ENCODE data around the gene NADK. TPM values are rescaled to one million over a fixed set of nuclear protein-coding genes. Genes with fewer than 3 reads are reported as not detected.
"Not testable (repeated sequence)": the region's sequence is repeated elsewhere in the genome, so short reads cannot be mapped to it uniquely, and the experiment has no call there.

Gene NADK
- total and polyA plus RNA-seq, 2 of the 13 experiments (the other 11 are each of a cell fraction or from before 2014, with no cell fraction given): 56.6 to 60.1 TPM

DNA sequence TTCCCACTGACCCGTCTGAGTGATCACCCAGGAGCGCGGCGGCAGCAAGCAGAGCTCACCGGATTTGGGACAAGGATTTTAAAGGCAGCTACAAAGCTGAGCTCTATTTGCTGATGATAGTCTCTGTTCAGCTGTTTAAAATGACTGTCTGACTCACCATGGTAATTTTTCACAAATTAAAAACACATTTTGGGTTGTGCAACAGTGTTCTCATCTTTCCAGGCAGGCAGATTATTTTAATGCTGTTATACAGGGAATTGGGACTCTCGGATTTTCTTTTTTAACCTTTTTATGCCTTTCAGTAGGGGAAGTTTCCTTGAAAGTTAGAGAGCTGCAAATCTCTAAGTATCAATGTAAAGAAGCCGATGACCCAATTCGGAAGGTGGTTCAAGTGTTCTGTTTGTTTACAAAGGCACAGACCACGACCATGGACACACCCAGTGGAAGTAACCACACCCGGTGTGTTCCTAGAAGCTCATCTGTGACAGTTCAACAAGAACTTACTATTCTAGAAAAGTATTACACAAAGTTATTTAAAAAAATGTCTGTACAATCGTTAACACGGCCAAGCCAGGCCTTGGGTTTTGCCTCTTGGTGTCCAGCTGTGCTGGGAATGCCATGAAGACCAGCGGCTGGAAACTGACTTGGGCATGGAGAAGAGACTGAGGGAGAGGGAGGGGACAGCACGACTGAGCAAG, 49.8 kb downstream of the NADK start:
- H3K36me3 ChIP-seq (replicated peaks in 1 of 2; ENCODE audit: control insufficient read depth in 1 of 2, insufficient read depth in 2 of 2, low read length in 2 of 2); H3K9ac ChIP-seq (ENCODE audit: insufficient read depth, low read depth, low read length); H3K27ac ChIP-seq (ENCODE audit: extremely low read length, insufficient read depth, low read length); intact Hi-C loops (cut with micrococcal nuclease; ENCODE audit: unreplicated experiment); H3K4me3 ChIP-seq (replicated peaks in 1 of 3; ENCODE audit: insufficient read depth in 1 of 3, low read depth in 2 of 3, low read length in 3 of 3); POLR2A ChIA-PET; BruUV-seq (replicated peaks); H3K79me2 ChIP-seq (ENCODE audit: insufficient read depth, low read length); H2AFZ ChIP-seq (ENCODE audit: low read length); H3K4me2 ChIP-seq (ENCODE audit: low read depth, low read length); H3K27me3 ChIP-seq (ENCODE audit: control insufficient read depth in 1 of 2, insufficient read depth in 2 of 2, low read length in 2 of 2); ATAC-seq; DNase-seq (ENCODE audit: low spot score); H3K9me3 ChIP-seq (ENCODE audit: low read length); H3K4me1 ChIP-seq (ENCODE audit: insufficient read depth, low read length); H4K20me1 ChIP-seq (ENCODE audit: insufficient read depth, low read length); FAIRE-seq; in situ Hi-C loops (cut with HindIII; ENCODE audit: extremely low pct_ligation_motif_present, low pct_unique_long_range_greater_than_20kb); CTCF ChIA-PET (ENCODE audit: low intra/inter-chr PET ratio, low total read pairs): not testable (repeated sequence)
- WGBS (ENCODE audit: low lambda C conversion rate): 86% methylated on average over 11 of the region's 14 CpGs

DNA sequence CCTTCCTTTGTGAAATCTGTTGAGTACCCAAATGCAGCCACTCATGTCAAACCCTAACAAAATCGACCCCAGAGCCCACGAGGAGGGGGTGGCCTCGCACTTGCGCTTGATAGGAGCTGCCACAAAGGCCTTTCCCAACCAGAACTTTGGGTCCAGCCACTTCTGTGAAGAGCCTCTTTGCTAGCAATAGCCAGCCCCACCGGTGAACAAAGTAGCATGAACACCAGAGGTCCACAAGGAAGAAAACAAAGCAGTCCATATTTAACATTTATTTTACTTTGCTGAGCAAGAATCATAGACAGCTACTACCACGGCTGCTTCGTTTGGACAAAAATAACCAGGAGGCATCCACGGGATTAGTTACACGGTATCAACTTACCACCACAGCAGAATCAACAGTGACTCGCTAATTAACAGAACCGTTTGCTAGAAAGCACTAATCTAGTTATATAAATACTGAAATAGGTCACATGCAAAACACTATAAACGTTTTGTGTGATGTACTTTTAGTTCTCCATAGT, 51.1 kb downstream of the NADK start:
- H3K79me2 ChIP-seq (ENCODE audit: insufficient read depth, low read length); FAIRE-seq; DNase-seq (ENCODE audit: low spot score); H3K4me2 ChIP-seq (ENCODE audit: low read depth, low read length); intact Hi-C loops (cut with micrococcal nuclease; ENCODE audit: unreplicated experiment); H4K20me1 ChIP-seq (ENCODE audit: insufficient read depth, low read length); POLR2A ChIA-PET; H3K9me3 ChIP-seq (ENCODE audit: low read length); H3K27me3 ChIP-seq (ENCODE audit: control insufficient read depth in 1 of 2, insufficient read depth in 2 of 2, low read length in 2 of 2); H3K36me3 ChIP-seq (replicated peaks in 1 of 2; ENCODE audit: control insufficient read depth in 1 of 2, insufficient read depth in 2 of 2, low read length in 2 of 2); H3K9ac ChIP-seq (ENCODE audit: insufficient read depth, low read depth, low read length); H3K4me3 ChIP-seq (replicated peaks in 1 of 3; ENCODE audit: insufficient read depth in 1 of 3, low read depth in 2 of 3, low read length in 3 of 3); H3K4me1 ChIP-seq (ENCODE audit: insufficient read depth, low read length); ATAC-seq; BruUV-seq (replicated peaks); H2AFZ ChIP-seq (ENCODE audit: low read length); CTCF ChIA-PET (ENCODE audit: low intra/inter-chr PET ratio, low total read pairs); in situ Hi-C loops (cut with HindIII; ENCODE audit: extremely low pct_ligation_motif_present, low pct_unique_long_range_greater_than_20kb); H3K27ac ChIP-seq (ENCODE audit: extremely low read length, insufficient read depth, low read length): not testable (repeated sequence)
- WGBS (ENCODE audit: low lambda C conversion rate): 90% methylated on average over 10 of the region's 12 CpGs

DNA sequence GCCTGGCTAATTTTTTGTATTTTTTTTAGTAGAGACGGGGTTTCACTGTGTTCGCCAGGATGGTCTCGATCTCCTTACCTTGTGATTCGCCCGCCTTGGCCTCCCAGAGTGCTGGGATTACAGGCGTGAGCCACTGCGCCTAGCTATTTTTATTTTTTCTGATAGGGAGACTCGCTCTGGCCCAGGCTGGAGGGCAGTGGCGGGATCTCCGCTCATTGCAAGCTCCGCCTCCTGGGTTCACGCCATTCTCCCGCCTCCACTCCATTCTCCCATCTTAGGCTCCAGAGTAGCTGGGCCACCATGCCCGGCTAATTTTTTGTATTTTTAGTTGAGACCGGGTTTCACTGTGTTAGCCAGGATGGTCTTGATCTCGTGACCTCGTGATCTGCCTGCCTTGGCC, 52.2 kb downstream of the NADK start:
- POLR2A ChIA-PET; H3K27me3 ChIP-seq (ENCODE audit: control insufficient read depth in 1 of 2, insufficient read depth in 2 of 2, low read length in 2 of 2); H3K27ac ChIP-seq (ENCODE audit: extremely low read length, insufficient read depth, low read length); H4K20me1 ChIP-seq (ENCODE audit: insufficient read depth, low read length); ATAC-seq; in situ Hi-C loops (cut with HindIII; ENCODE audit: extremely low pct_ligation_motif_present, low pct_unique_long_range_greater_than_20kb); H3K9ac ChIP-seq (ENCODE audit: insufficient read depth, low read depth, low read length); H3K4me3 ChIP-seq (replicated peaks in 1 of 3; ENCODE audit: insufficient read depth in 1 of 3, low read depth in 2 of 3, low read length in 3 of 3); CTCF ChIA-PET (ENCODE audit: low intra/inter-chr PET ratio, low total read pairs); H3K4me2 ChIP-seq (ENCODE audit: low read depth, low read length); H2AFZ ChIP-seq (ENCODE audit: low read length); H3K36me3 ChIP-seq (replicated peaks in 1 of 2; ENCODE audit: control insufficient read depth in 1 of 2, insufficient read depth in 2 of 2, low read length in 2 of 2); BruUV-seq (replicated peaks); H3K4me1 ChIP-seq (ENCODE audit: insufficient read depth, low read length); intact Hi-C loops (cut with micrococcal nuclease; ENCODE audit: unreplicated experiment); DNase-seq (ENCODE audit: low spot score); H3K79me2 ChIP-seq (ENCODE audit: insufficient read depth, low read length); FAIRE-seq; H3K9me3 ChIP-seq (ENCODE audit: low read length): not testable (repeated sequence)
- over 99% methylated on average over 17 of the region's 17 CpGs for WGBS (ENCODE audit: low lambda C conversion rate)

Measured in HepG2 (cell line).